Kidney (tissue), 14 donors: ENCODE data around the gene TBC1D10A. TPM values are rescaled to one million over a fixed set of nuclear protein-coding genes. Genes with fewer than 3 reads are reported as not detected.

ENCODE experiments used
- DNase-seq, 5 donors: peaks; one replicate each; pipeline ENCODE4 v3.0.0-alpha.2; 2013 to 2020
- FAIRE-seq: peaks from 2 replicates; lab custom pipeline; 2012; peaks lifted over from hg19 to GRCh38; lab: Jason Lieb, UNC
- H3K27ac ChIP-seq, 2 donors: one replicate each; pipeline ENCODE4 v1.7.0; 2013; ENCODE audit warnings: low read depth in 2 of 2, low read length in 2 of 2, inconsistent platforms in 1 of 2
- H3K27me3 ChIP-seq: one replicate; pipeline ENCODE4 v1.7.1; 2013; ENCODE audit warnings: low read length, inconsistent platforms; ENCODE audit not compliant: control insufficient read depth, insufficient read depth
- H3K36me3 ChIP-seq, 3 donors: one replicate each; pipeline versions ENCODE4 v1.7.0 to v1.7.1; 2013; ENCODE audit warnings: low read length in 3 of 3, control low read depth in 1 of 3, inconsistent platforms in 1 of 3; ENCODE audit not compliant: insufficient read depth in 3 of 3, control insufficient read depth in 2 of 3
- H3K4me1 ChIP-seq, 3 donors: one replicate each; pipeline versions ENCODE4 v1.7.0 to v1.7.1; 2013; ENCODE audit warnings: low read length in 3 of 3, inconsistent platforms in 1 of 3, low read depth in 1 of 3; ENCODE audit not compliant: control insufficient read depth in 2 of 3, insufficient read depth in 2 of 3
- H3K4me3 ChIP-seq, 3 donors: one replicate each; pipeline versions ENCODE4 v1.7.0 to v1.8.1; 2013; ENCODE audit warnings: low read length in 3 of 3, control low read depth in 1 of 3, inconsistent platforms in 1 of 3
- H3K9ac ChIP-seq, 3 donors: one replicate each; pipeline versions ENCODE4 v1.7.0 to v1.7.1; 2013; ENCODE audit warnings: low read length in 3 of 3, control low read depth in 1 of 3, inconsistent platforms in 1 of 3
- H3K9me3 ChIP-seq, 3 donors: one replicate each; pipeline versions ENCODE4 v1.7.0 to v1.7.1; 2013; ENCODE audit warnings: low read length in 3 of 3, control low read depth in 1 of 3, inconsistent platforms in 1 of 3; ENCODE audit not compliant: control insufficient read depth in 2 of 3, insufficient read depth in 1 of 3
- CTCF ChIP-seq: IDR thresholded peaks from 3 replicates; pipeline ENCODE4 v1.5.1; 2012; ENCODE audit warnings: mild to moderate bottlenecking, moderate library complexity, borderline replicate concordance; ENCODE audit not compliant: insufficient read depth; ENCODE audit errors: extremely low read depth
- intact Hi-C: fragments of 100-400 bp; cut with DNase I; formaldehyde crosslinking; loops from one replicate; pipeline ENCODE4 v1.11.1; 2022
- polyA plus RNA-seq: library from polyadenylated mRNA; stranded (reverse); fragments of 350-450 nt; fragmentation: Illumina TruSeq; extraction: RNeasy Lipid Tissue Mini Kit (QIAGEN cat#74804); gene quantifications from one replicate; pipeline ENCODE4 v1.2.3, GENCODE V29; 2014; ENCODE audit warnings: low read depth, low replicate concordance; ENCODE audit not compliant: insufficient read depth
- total RNA-seq: library from RNA; stranded (reverse); fragmentation: NEBNext Ultra II Directional; extraction: Animal tissue kit (Norgen Biotek cat#: 25700); gene quantifications from one replicate; pipeline ENCODE4 v1.2.1, GENCODE V29; 2021
- donor health status: control.
- donor health status: control.
- donor health status: control.
- donor health status: control.
- donor health status: control.
- donor health status: DM: yes; HTN: yes; CAD: no.
- donor health status: Normal renal cell carcinoma (clear cell type).

Gene TBC1D10A
- total and polyA plus RNA-seq, 2 donors from 2014 or later: 31.0 to 34.5 TPM

- Histone ChIP-seq H3K4me1 (peaks cover 0 to 19% (median 11%) of the 10 kb centered on the region in 3 donors), H3K36me3 (no peaks in the 10 kb centered on the region), H3K27ac (no peak overlapping the region), H3K4me3 (no peak overlapping the region), H3K9ac (no peak overlapping the region), H3K9me3 (no peaks in the 10 kb centered on the region), H3K27me3 (no peaks in the 10 kb centered on the region)
- FAIRE-seq (no peak), DNase-seq (no peak)
- intact Hi-C loops: no loop called here
- TF ChIP-seq CTCF: no peak
Observed at GRCh38 chr22:30358541-30358940, 31.8 kb upstream of the TBC1D10A start.

GRCh38 chr22:30357650-30358215, 31.0 kb upstream of the TBC1D10A start:
- Histone ChIP-seq H3K9ac (no peak overlapping the region), H3K36me3 (peaks cover 0 to 4% (median under 1%) of the 10 kb centered on the region in 3 donors), H3K4me3 (peak overlapping the region in 1 of 3 donors; percentile 97), H3K27me3 (no peaks in the 10 kb centered on the region), H3K4me1 (peaks cover 0 to 19% (median 11%) of the 10 kb centered on the region in 3 donors), H3K9me3 (no peaks in the 10 kb centered on the region), H3K27ac (no peak overlapping the region)
- no peak for FAIRE-seq
- intact Hi-C loops: no loop called here
- DNase-seq: no peak
- TF ChIP-seq CTCF: no peak

- H3K27me3 ChIP-seq: no peaks in the 10 kb centered on the region
- peaks cover 0 to 8% (median 6%) of the 10 kb centered on the region in 3 donors for H3K36me3 ChIP-seq
- H3K4me1 ChIP-seq: peaks cover 0 to 19% (median 11%) of the 10 kb centered on the region in 3 donors
- peak overlapping the region in 2 of 3 donors; percentile 78 to 84 for H3K9ac ChIP-seq
- no peak overlapping the region for H3K27ac ChIP-seq
- no peak for TF ChIP-seq CTCF
- intact Hi-C loops: no loop called here
- no peaks in the 10 kb centered on the region for H3K9me3 ChIP-seq
- FAIRE-seq (no peak), DNase-seq (no peak)
- H3K4me3 ChIP-seq: peak overlapping the region; percentile 76 to 97 (median 94)
Observed at GRCh38 chr22:30357236-30357570, 30.5 kb upstream of the TBC1D10A start.
